HG03097 (cell line): ENCODE results near the gene NUDCD3.

Experiments
- ATAC-seq: cut with Tn5 transposase; IDR thresholded peaks from one replicate; pipeline ENCODE4 v1.9.1; 2021; ENCODE audit not compliant: unreplicated experiment, low FRiP score

Gene NUDCD3

DNA sequence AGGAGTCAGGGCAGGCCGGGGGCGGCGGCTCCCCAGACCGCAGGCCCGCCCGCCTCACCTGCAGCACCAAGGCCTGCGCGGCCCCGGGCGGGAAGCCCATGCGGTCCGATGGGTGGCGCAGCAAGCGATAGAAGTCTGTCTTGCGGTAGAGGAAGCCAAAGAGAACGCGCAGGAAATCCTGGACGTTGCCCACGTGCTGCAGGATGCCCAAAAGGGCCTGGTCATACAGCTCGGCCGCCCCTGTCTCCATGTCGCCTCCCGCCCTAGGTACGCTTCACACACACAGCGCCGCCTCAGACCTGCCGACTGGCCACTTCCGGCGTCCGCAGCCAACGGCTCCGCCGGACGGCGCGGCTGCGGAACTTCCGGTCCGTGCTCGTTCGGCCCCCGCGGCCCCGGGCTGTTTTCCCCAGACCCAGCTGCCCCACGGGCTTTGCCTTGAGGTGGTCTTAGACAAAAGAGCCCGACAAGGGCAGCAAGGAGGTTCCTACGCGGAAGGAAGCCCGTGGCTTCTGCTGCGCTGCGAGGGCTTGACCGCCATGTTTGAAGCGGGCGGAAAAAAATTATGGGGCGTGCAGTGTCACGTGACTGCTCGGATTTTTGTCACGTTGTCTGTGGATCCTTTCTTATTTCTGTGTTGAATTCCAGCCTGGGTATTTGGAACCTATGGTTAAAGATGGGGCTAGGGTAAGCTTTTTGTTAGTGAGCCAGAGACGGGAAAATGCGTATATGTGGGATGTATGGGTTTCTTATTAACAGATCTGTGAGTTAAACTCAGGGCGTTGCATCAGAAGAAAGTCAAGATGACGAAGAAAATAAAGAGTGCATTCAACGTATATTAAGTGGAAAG is at the start of gene NUDCD3:
Gene NUDCD3, minus strand, starts transcription at position 308 of the 850 bp plus-strand sequence. Its CDS starts 58 bp downstream, at position 250.
- peak; percentile 82 for ATAC-seq

DNA sequence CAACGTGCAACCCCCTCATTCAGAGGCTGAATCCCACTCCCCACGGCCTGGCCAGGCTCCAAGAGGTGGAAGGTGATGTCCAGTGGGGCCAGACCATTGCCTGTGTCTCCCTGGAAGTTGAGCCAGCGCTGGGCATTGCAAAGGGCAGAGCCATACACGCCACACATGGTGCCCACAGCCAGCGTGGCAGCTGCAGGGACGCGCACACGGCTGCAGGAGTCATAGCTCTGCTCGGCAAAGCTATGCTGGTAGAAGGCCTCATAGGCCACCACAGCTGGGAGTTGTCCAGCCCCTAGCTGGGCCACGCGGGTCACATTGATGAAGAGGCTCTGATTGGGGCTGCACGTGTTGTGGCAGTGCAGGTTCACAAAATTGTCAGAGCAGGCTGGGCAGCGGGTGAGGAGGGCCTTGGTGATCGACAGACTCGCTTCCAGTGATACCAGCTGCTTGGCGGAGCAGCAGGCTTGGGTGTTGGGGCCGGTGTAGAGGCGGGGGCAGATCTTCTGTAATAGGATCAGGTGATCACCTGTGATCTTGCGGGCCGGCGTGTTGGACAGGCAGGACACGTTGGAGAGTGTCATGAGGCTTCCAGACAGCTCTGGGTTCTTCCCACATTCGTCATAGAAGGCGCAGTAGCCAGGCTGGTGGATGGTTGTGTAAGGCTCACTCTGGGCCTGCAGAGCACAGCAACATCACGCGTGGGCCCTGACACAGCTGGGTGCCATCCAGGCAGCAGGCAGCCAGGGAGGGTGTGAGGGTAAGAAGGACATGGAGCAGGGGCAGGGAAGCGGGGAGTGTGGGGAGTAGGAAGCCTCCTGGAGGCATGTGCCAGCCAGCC is 49.4 kb upstream of the NUDCD3 start:
- no peak for ATAC-seq

DNA sequence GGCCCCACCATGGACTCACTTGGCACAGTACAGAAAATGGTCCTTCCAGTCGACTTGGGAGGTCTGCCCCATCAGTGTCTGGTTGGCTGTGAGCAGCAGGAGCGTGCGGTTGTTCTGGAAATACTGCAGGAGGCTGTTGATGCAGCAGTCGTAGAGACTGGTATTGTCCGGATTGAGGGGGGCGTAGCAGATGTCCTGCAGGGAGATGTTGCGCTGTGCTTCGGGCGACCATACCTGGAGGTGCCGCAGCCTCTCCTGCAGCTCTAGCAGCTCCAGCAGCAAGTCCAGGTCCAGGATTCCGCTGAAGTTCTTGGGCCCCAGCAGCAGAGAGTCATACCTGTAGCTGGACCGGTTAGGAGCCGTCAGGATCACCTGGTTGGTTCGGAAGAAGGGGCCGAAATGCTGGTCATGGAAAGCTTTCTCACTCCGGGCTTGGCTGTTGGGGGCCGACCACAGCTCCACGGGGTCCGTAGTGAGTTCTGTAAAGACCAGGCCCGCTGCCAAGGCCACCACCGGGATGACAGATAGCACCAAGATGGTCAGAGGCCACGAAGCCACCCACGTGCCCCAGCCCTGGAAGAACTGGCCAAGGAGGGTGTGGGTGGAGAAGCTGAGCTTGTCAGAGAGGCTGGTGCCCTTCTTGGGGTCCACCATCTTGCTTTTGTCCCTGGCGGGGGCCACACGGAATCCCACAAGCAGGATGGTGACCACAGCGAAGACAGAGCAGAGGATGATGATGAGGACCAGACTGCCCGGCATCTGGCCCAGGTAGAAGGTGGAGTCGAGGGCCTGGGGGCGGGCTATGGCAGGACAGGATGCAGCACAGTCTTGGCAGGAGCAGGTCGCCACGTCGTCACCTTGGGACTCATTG is 48.6 kb upstream of the NUDCD3 start:
- no peak for ATAC-seq

DNA sequence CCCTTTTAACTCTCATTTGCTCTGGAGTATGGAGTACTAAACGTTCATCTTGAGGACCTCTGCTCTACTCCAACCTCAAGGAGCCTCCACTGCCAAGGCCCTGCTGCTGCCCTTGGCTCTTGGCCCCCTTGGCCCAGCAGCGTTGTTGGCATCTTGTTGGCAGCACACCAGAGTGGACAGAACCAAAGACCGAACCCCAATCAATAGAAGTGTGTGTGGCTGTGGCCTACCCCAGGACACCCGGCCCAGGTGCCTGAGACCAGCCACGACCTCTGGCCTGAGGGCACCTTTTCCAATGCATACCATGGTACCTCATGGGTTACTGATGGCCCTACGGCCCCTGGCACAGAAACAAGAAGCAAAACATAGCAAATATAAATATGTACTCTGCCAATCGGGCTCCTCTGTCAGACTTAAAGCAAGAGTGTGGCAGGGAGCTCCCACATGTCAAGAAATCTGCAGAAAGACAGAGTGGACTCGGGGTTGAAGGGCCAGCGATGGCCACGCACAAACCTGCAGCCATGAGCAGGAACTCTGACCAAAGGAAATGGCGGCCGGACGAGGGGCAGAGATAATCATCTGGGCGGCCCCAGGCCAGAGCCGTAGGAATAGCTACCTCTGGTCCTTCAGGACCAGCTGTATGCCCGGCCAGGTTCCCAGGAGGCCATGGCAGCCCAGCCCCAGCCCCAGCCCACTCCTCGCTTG is 47.8 kb upstream of the NUDCD3 start:
- ATAC-seq, result no peak

DNA sequence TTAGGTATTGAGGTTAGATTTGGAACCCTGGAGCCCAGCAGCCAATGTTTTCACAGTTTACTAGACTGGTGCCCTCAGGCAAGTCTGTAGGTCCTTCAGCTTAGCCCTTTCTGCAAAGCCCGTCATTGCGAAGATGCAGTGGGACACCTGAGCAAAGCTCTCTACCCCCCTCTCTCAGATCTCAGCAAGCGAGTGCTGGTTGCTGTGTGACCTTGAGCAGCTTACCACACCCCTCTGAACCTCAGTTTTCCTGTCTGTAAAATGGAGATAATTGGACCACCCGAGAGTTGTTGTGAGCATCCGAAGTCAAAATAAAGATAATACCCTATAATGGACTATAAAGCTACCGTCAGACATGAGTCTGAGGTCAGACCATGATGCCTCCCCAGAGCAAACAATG is 47.0 kb upstream of the NUDCD3 start:
- ATAC-seq, result no peak

DNA sequence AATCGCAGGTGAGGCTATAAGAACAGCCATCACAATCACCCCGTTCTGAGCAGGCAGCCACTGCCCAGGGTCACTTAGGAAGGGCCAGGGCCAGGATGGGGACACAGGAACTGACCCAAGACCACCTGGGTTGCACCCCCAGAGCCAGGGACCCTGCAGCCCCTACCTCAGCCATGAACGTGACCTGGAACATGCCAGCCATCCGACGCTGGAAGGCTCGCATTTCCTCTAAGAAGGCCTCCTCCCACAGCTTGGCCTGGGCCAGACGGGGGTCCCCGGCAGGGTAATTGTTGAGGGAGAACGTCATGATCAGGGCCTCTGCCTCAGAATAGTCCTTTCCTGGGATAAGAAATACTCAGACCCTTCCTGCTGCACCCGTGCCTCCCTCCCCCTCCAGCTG is 45.6 kb upstream of the NUDCD3 start:
- ATAC-seq, result no peak

DNA sequence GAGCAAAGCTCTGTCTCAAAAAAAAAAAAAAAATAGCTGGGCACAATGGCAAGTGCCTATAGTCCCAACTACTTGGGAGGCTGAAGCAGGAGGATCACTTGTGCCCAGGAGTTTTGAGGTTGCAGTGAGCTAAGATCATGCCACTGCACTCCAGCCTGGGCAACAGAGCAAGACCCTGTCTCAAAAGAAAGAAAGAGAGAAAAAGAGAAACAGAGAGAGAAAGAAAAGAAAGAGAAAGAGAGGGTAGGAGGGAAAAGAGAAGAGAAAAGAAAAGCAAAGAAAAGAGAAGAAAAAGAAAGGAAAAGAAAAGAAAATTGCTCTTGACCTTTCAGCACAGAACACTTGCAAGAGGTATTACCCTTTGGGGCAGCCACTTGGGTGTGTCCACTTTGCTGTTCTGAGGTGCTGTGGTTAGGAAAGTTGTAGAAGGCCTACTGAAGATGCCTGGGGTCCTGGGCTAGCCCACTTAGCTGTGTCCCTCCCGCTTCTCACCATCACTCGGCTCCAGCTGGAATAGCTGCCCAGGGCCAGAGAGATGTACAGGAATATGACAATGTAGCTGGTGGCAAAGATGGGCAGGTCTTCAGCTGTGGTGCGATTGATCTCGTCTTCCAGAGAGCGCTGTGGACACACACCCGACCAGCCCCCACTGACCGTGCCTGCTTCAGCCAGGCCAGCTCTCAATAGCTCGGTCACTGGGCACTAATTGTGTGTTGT is 45.0 kb upstream of the NUDCD3 start:
- no peak for ATAC-seq

DNA sequence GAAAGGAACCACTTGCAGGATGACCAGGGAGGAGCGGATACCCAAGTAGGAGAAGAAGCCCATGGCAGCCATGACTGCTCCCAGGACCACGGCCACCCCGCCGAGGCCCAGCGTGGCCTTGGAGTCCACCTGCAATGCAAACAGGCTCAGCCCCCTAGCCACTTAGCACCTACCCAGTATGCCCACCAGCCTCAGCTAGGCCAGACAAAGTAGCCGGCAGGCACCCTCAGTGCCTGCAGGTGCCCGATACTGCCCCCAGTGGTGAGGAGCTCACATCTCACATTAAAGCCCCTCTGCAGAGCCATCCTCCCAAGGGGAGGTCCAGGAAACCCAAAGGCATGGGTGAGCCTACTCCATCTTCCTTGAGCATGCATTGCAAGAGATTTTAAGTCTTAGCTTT is 44.0 kb upstream of the NUDCD3 start:
- ATAC-seq, result no peak

DNA sequence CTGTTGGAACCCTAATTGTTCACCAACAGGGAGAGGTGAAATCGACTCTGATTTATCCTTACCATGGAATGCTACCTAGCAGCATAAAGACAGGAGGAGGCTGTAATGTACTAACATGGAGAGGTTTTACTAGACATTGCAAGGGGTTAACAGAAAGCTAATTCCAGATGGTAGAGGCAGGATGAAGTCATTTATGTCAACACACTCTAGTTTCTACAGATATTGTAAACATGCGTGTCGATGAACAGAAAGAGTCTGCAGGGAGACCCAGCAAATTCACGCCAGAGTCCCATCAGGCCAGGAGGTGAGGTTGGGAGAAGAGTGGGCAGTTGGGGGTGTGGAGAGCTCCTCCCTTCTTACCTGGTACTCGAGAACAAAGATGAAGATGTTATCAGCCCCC is 43.6 kb upstream of the NUDCD3 start:
- no peak for ATAC-seq

DNA sequence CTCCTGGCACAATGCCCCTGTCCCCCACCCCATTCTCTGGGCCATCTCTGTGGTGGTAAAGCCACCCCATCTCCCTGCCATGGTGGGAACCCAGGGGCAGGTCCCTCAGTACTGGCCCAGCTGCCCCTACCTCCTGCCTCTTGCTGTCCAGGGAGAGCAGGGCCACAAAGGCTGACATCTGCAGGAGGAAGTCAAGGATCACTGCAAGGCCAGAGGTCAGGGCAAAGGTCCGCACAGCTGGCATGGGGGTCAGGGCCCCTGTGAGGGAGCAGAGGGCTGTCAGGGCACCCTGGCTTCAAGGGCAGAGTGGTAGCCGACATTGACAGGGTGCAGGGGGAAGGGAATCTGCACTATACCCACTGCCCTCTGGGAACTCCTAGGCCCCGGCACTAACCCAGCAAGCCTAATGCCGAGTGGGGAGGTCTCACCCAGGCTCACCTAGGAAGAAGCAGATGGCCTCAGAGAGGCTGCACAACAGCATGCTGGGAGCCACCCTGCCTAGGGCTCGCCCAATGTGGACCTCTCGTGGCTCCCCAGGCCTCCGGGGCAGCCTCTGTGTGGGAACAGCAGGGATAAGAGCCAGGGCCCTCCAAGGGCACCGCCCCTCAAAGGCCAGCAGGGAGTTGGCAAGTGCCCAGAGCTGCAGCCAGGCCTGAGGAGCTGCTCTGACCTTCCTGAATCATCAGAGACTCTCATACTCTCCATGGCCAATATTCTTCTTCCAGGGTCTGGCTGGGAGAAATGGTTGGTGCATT is 43.0 kb upstream of the NUDCD3 start:
- ATAC-seq, result no peak

DNA sequence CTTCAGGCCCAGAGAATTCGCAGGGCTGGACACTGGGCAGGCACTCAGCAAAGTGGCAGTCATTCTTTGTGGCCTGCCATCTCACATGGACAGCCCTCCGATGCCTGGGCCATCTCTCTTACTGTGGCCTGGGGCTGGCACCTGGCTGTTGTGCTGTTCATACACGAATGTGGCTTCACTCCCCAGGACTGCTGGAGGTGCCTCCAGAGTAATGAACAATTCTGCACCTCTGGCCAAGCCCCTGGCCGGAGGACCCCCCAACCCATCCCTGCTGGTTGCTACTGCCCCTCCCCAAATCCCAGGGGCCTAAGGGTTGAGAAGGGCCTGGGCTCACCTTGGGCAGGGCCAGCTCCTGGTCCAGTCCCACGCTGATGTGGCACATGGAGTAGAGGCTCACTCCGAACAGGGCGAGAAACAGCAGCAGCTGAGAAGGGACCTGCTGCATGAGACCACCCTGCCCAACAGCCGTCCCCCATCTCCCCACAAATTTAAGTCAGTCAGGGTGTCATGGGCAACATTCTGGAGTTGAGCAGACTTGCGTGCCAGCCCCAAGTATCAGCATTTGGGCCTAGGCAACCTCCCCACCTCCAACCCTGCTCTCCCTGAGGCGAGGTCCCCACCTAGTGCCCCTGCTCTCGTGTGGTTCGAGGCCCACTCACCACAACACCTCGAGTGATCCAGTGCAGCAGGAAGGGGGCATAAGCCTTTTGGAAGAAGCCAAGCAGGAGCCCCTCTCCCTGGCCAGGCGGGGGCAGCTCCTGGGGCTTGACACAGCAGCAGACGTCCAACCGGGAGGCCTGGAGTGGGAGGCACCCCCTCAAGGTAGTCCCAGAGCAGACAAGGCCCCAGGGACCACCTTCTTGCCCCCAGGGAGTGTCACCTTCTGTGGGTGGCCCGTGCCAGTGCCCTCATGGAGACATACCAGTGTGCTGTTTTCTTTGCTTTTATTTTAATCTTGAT is 41.2 kb upstream of the NUDCD3 start:
- ATAC-seq, result no peak

DNA sequence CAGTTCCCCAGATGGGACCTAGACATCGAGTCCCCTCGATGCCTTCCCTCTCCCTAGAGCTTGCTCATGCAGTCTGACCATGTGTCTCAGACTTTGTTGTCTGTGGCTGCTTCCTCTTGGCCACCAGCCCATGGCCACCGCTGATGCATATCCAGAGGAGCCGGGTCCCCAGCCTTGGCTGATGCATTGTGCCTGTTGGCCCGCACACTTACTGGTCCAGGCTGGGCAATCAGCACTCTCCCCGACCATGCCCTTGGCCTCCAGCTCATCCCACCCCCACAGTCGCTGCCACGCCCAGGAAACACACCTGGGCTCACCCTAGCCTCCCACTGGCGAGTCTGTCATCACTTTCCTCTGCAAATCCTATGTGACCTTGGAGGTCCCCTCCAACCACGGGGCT is 40.5 kb upstream of the NUDCD3 start:
- ATAC-seq, result no peak

DNA sequence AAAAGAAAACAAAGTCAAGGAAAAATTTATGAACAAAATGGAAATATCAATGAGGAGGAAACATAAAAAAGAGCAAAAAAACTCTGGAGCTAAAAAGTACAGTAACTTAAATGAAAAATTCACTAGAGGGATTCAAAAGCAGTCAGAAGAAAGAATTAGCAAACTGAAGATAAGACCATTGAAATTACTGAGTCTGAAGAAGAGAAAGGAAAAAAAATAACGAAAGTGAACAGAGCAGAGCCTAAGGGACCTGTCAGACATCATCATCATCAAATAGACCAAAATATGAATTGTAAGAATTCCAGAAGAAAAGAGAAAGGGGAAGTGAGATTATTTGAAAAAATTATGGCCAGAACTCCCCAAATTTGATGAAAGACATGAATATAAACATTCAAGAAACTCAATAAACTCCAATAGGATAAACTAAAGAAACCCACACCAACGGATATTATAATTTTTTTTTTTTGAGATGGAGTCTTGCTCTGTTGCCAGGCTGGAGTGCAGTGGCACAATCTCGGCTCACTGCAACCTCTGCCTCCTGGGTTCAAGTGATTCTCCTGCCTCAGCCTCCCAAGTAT is 34.4 kb upstream of the NUDCD3 start:
- ATAC-seq, result no peak

DNA sequence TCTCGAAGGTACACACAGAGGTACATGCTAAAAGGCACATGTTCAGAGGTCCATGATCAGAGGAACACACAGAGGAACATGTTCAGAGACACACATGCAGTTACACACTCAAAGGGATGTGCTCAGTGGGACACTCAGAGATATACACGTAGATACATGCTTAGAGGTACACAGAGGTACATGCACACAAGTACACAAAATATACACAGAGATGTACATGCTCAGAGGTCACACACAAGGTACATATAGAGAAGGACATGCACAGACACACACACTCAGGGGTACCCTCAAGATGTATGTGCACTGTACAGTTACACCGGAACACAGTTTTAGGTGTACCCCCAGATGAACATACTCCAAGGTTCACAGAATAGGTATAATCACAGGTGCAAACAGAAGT is 31.9 kb upstream of the NUDCD3 start:
- ATAC-seq, result no peak

DNA sequence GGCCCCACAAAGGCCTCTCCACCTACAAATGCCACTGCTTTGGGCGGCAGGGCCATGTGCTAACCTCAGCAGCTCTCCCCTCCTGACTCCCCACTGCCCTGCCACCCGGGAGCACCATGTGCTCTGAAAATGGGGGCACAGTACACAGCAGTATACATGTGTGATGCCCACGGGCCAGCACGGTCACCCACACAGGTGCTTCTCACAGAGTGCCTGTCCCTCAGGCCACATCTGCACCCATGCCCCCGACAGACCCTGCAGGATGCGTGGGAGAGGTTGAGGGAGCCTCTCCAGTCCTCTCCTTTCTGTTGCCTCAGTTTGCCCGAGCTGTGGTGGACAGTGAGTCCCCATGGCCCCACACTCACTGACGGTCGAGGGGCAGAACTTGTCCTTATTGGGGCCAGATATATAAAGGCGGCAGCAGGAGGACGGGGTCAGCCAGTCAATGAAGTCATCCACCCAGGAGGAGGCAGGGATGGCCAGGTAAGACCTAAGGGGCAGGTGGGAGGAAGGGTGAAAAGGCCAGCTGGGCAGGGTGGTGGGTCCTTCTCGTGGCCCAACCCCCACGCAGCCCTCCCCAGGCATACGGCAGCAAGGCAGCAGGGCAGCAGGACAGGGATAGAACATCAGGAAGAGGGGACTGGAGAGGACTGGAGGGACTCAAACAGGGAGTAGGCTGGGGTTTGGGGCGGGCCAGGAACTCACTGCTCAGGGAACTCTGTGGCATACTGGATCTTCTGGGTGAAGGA is 31.1 kb upstream of the NUDCD3 start:
- ATAC-seq, result no peak

DNA sequence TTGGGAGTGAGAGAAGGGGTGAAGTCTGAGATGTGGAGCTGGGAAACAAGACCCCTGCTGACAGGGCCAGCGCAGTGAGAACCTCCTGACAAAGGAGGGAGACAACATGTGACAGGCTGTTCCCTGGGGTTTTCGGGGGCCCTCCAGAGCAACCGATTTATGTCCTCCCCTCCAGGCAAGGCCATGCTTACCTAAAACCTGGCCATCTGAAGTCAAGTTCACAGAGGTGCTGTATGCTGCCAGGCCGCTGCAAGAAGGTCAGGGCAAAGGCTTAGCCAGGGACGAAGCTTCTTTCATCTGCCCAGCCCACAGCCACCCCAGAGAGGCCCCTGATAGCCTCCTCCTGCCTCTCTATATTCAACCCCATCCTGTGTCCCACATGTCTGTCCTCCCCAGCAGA is 30.1 kb upstream of the NUDCD3 start:
- no peak for ATAC-seq

DNA sequence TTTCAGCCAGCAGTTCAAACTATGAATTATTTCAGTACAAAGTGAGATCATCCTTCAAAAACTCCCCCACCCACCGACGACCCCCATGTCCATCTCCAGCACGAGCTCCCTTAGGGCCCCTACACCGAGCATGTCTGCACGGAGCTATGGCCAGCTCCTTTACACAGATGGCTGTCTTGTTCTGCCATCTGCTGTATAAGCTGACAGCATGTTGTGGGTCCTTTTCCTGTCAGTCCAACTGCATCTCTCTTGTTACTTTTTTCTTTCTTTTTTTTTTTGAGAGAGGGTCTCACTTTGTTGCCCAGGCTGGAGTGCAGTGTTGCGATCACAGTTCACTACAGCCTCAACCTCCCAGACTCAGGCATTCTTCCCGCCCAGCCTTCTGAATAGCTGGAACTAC is 29.1 kb upstream of the NUDCD3 start:
- ATAC-seq, result no peak
